Sigmoid colon (tissue), 7 donors: Measurements from ENCODE around the gene APOF. TPM values are rescaled to one million over a fixed set of nuclear protein-coding genes. Genes with fewer than 3 reads are reported as not detected.
"Not testable (repeated sequence)": the region's sequence is repeated elsewhere in the genome, so short reads cannot be mapped to it uniquely, and the experiment has no call there.

Source experiments
- DNase-seq: peaks from one replicate; pipeline ENCODE4 v3.0.0-alpha.2; 2019
- H3K27ac ChIP-seq, 4 donors: fragments of 200-600 bp; sonication (generic); one replicate each; pipeline ENCODE4 v1.5.1; 2016 to 2019; ENCODE audit warnings: mild to moderate bottlenecking in 1 of 4
- H3K27me3 ChIP-seq, 3 donors: fragments of 200-600 bp; sonication (generic); one replicate each; pipeline ENCODE4 v1.5.1; 2019; ENCODE audit warnings: mild to moderate bottlenecking in 1 of 3
- H3K36me3 ChIP-seq, 4 donors: fragments of 200-600 bp; sonication (generic); one replicate each; pipeline ENCODE4 v1.5.1; 2016 to 2019
- H3K4me1 ChIP-seq, 4 donors: fragments of 200-600 bp; sonication (generic); one replicate each; pipeline ENCODE4 v1.5.1; 2017 to 2019
- H3K4me3 ChIP-seq, 4 donors: fragments of 200-600 bp; sonication (generic); one replicate each; pipeline ENCODE4 v1.5.1; 2017 to 2019; ENCODE audit warnings: mild to moderate bottlenecking in 2 of 4, moderate library complexity in 1 of 4
- H3K9me3 ChIP-seq, 4 donors: fragments of 200-600 bp in 3 of 4; sonication (generic) in 3 of 4; one replicate each; pipeline versions ENCODE4 v1.5.1 to v1.6.1; 2013 to 2019
- EP300 ChIP-seq, 4 donors: sonication (generic); formaldehyde crosslinking; IDR thresholded peaks; one replicate each; pipeline ENCODE4 v1.6.1; 2017; ENCODE audit warnings: antibody characterized with exemption in 4 of 4
- POLR2A ChIP-seq, 2 donors: fragments of 450-650 bp; IDR thresholded peaks; one replicate each; pipeline ENCODE4 v1.6.1; 2016; ENCODE audit warnings: antibody characterized with exemption in 2 of 2, mild to moderate bottlenecking in 2 of 2, moderate library complexity in 2 of 2
- POLR2AphosphoS5 ChIP-seq, 4 donors: sonication (generic); formaldehyde crosslinking; IDR thresholded peaks; one replicate each; pipeline ENCODE4 v1.6.1; 2017; ENCODE audit warnings: antibody characterized with exemption in 4 of 4
- WGBS, 2 donors: extraction: QIAGEN DNeasy Blood & Tissue Kit; methylation state at CpG; one replicate each; pipeline ENCODE4 v1.1.7; 2013; 5-methylcytosine and 5-hydroxymethylcytosine counted together
- intact Hi-C: fragments of 100-400 bp; cut with DNase I; formaldehyde crosslinking; loops from one replicate; pipeline ENCODE4 v1.15.1; 2023
- polyA plus RNA-seq, 3 donors: library from polyadenylated mRNA; stranded (reverse); fragments of 200-250 nt; gene quantifications; one replicate each; pipeline ENCODE4 v1.2.3, GENCODE V29; 2013
- total RNA-seq, 4 donors: library from RNA; depleted of rRNA; stranded (reverse); fragments of >200 nt; gene quantifications; one replicate each; pipeline ENCODE4 v1.1.0, GENCODE V29; 2016
- TF ChIP-seq, protein P1 (sequence below), 4 experiments: fragments of 450-650 bp in 3 of 4; fragments of 200-600 bp in 1 of 4; IDR thresholded peaks; one replicate each; pipeline ENCODE4 v1.5.1; 2016 to 2019; ENCODE audit warnings: antibody characterized with exemption in 4 of 4, mild to moderate bottlenecking in 3 of 4, moderate library complexity in 2 of 4
- donor health status: healthy with polysubstance abuse.
- donor health status: Bipolar disorder and iron deficiency.
- donor health status: healthy.

The APOF gene
- total and polyA plus RNA-seq, 7 donors: not detected

- WGBS, 2 donors: 94 to 95% methylated on average over 3 of the region's 3 CpGs
- intact Hi-C loops, H3K4me1 ChIP-seq, DNase-seq, H3K27ac ChIP-seq, H3K36me3 ChIP-seq, H3K27me3 ChIP-seq, H3K4me3 ChIP-seq, H3K9me3 ChIP-seq: not testable (repeated sequence)
These were observed 36.8 kb upstream of the APOF start for GRCh38 chr12:56399466-56399865.

DNA sequence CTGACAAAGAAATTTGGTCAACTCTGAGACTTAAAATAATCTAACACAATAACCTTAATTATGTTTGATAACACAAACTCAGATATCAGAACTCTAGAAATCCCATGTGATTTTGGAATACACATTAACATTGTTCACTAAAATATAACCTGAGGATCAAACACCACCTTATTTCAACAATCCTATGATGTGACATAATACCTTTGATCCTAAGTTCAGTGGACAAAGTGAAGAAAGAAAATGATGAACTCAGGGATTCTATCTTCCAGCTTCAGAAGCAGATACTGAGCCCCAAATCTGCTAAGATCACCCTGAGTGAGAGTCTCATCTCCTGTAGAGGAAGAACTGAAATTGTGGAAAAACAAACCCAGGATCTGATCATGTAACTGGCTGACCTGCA is 35.7 kb upstream of the APOF start:
- Histone ChIP-seq H3K4me3 (no peak overlapping the region), H3K4me1 (no peaks in the 10 kb centered on the region), H3K27me3 (no peaks in the 10 kb centered on the region), H3K9me3 (peaks cover 0 to 5% (median 0%) of the 10 kb centered on the region in 4 donors), H3K36me3 (no peaks in the 10 kb centered on the region), H3K27ac (no peak overlapping the region)
- no peak for DNase-seq
- intact Hi-C loops: no loop called here
- no peak for TF ChIP-seq POLR2A (IDR thresholded peaks at IDR 0.05)
- no peak for TF ChIP-seq POLR2AphosphoS5 (IDR thresholded peaks at IDR 0.05)
- TF ChIP-seq, protein P1, sequence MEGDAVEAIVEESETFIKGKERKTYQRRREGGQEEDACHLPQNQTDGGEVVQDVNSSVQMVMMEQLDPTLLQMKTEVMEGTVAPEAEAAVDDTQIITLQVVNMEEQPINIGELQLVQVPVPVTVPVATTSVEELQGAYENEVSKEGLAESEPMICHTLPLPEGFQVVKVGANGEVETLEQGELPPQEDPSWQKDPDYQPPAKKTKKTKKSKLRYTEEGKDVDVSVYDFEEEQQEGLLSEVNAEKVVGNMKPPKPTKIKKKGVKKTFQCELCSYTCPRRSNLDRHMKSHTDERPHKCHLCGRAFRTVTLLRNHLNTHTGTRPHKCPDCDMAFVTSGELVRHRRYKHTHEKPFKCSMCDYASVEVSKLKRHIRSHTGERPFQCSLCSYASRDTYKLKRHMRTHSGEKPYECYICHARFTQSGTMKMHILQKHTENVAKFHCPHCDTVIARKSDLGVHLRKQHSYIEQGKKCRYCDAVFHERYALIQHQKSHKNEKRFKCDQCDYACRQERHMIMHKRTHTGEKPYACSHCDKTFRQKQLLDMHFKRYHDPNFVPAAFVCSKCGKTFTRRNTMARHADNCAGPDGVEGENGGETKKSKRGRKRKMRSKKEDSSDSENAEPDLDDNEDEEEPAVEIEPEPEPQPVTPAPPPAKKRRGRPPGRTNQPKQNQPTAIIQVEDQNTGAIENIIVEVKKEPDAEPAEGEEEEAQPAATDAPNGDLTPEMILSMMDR (IDR thresholded peaks at IDR 0.05): no peak
- TF ChIP-seq EP300 (IDR thresholded peaks at IDR 0.05): no peak

GRCh38 chr12:56392331-56392730 is 29.7 kb upstream of the APOF start:
- H3K9me3 ChIP-seq: no peaks in the 10 kb centered on the region
- no peaks in the 10 kb centered on the region for H3K36me3 ChIP-seq
- intact Hi-C loops: no loop called here
- no peak overlapping the region for H3K27ac ChIP-seq
- H3K27me3 ChIP-seq: no peaks in the 10 kb centered on the region
- TF ChIP-seq POLR2AphosphoS5 (IDR thresholded peaks at IDR 0.05) (no peak), POLR2A (IDR thresholded peaks at IDR 0.05) (no peak), EP300 (IDR thresholded peaks at IDR 0.05) (no peak)
- TF ChIP-seq, protein P1 (IDR thresholded peaks at IDR 0.05): no peak
- no peak for DNase-seq
- no peaks in the 10 kb centered on the region for H3K4me1 ChIP-seq
- 99 to 100% methylated on average over 2 of the region's 2 CpGs for WGBS, 2 donors
- no peak overlapping the region for H3K4me3 ChIP-seq

- DNase-seq: no peak
- Histone ChIP-seq H3K4me1 (no peaks in the 10 kb centered on the region), H3K27ac (no peak overlapping the region), H3K4me3 (no peak overlapping the region), H3K36me3 (no peaks in the 10 kb centered on the region), H3K9me3 (no peaks in the 10 kb centered on the region), H3K27me3 (no peaks in the 10 kb centered on the region)
- 100% methylated on average over 1 of the region's 1 CpG for WGBS, 2 donors
- TF ChIP-seq POLR2AphosphoS5 (IDR thresholded peaks at IDR 0.05): no peak
- TF ChIP-seq EP300 (IDR thresholded peaks at IDR 0.05): no peak
- TF ChIP-seq, protein P1 (IDR thresholded peaks at IDR 0.05): no peak
- TF ChIP-seq POLR2A (IDR thresholded peaks at IDR 0.05): no peak
- intact Hi-C loops: no loop called here
These were observed 29.1 kb upstream of the APOF start for GRCh38 chr12:56391721-56392120.

- no peak overlapping the region for H3K4me3 ChIP-seq
- no peak overlapping the region for H3K27ac ChIP-seq
- H3K9me3 ChIP-seq: no peaks in the 10 kb centered on the region
- intact Hi-C loops: no loop called here
- TF ChIP-seq POLR2A (IDR thresholded peaks at IDR 0.05) (no peak), POLR2AphosphoS5 (IDR thresholded peaks at IDR 0.05) (no peak), EP300 (IDR thresholded peaks at IDR 0.05) (no peak)
- TF ChIP-seq, protein P1 (IDR thresholded peaks at IDR 0.05): no peak
- 68 to 75% methylated on average over 5 of the region's 5 CpGs for WGBS, 2 donors
- no peaks in the 10 kb centered on the region for H3K4me1 ChIP-seq
- no peak for DNase-seq
- no peaks in the 10 kb centered on the region for H3K36me3 ChIP-seq
- H3K27me3 ChIP-seq: no peaks in the 10 kb centered on the region
These were observed 26.8 kb upstream of the APOF start for GRCh38 chr12:56389412-56389811.
